Thyroid gland (tissue), 4 donors: Measurements from ENCODE around the gene RGS14.

Experiments
- CTCF ChIP-seq, 6 experiments: fragments of 200-600 bp in 3 of 6; fragments of 450-650 bp in 3 of 6; sonication (generic) in 3 of 6; IDR thresholded peaks; one replicate each; pipeline ENCODE4 v1.5.1; 2016 to 2019; ENCODE audit warnings: antibody characterized with exemption in 6 of 6, mild to moderate bottlenecking in 2 of 6, inconsistent platforms in 1 of 6, moderate library complexity in 1 of 6
- POLR2A ChIP-seq, 2 donors: fragments of 450-650 bp; IDR thresholded peaks; one replicate each; pipeline ENCODE4 v1.6.1; 2017; ENCODE audit warnings: antibody characterized with exemption in 2 of 2, mild to moderate bottlenecking in 2 of 2, moderate library complexity in 1 of 2

DNA sequence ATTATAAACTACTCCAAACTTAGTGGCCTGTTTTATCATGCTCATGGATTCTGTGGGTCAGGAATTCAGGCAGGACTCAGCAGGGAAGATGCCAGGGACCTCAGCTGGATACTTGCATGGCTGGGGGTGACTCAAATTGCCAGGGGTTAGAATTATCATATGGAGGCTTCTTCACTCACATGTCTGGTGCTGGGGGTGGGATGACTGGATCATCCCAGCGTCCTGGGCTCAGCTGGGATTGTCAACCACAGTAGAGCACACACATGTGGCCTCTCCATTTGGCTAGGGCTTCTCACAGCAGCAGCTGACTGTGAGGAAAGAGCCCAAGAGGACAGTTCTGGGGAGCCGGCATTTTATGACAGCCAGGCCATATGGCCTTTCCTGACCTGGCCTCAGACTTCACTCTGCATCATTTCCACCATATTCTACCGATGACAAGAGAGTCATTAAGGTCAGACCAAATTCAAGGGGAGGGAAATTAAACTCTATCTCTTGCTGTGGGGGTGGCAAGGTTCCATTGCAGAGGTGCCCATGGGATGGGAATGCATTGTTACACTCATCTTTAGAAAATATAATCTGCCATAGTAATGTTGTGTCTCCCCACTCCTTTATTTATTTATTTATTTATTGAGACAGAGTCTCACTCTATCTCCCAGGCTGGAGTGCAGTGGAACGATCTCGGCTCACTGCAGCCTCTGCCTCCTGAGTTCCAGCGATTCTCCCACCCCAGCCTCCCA lies 63.5 kb downstream of the RGS14 start:
- no peak for TF ChIP-seq CTCF (IDR thresholded peaks at IDR 0.05)
- no peak for TF ChIP-seq POLR2A (IDR thresholded peaks at IDR 0.05)
